GM12878 (cell line): Measurements from ENCODE around the gene SOBP. TPM values are rescaled to one million over a fixed set of nuclear protein-coding genes. Genes with fewer than 3 reads are reported as not detected.

Experiments
- ATAC-seq: fragments of 200-7000 bp; cut with Tn5 transposase; 3 replicates; pipeline ENCODE4 v1.9.1; 2020; ENCODE audit warnings: mild to moderate bottlenecking, moderate library complexity
- BruUV-seq: library from RNA; stranded (reverse); fragments of 400-500 nt; replicated peaks from 2 replicates; lab custom pipeline; 2021; lab: Mats Ljungman, UMichigan
- CTCF ChIA-PET: fragments of 300-600 bp; sonication (Branson Sonifier 250); formaldehyde crosslinking; extraction: SDS; loops from one replicate; lab custom pipeline; 2021; ENCODE audit warnings: inconsistent platforms; lab: Yijun Ruan, JAX
- POLR2A ChIA-PET: fragments of 350-600 bp; formaldehyde crosslinking; extraction: SDS; loops from one replicate; lab custom pipeline; 2021; ENCODE audit warnings: inconsistent platforms; lab: Charles Lee
- RAD21 ChIA-PET: fragments of 300-600 bp; sonication (Branson Sonifier 250); formaldehyde crosslinking; loops from one replicate; lab custom pipeline; 2023; ENCODE audit warnings: antibody characterized with exemption; ENCODE audit not compliant: unreplicated experiment; lab: Charles Lee
- SMC1A ChIA-PET: fragments of 300-600 bp; sonication (Branson Sonifier 250); formaldehyde crosslinking; loops from one replicate; lab custom pipeline; 2023; ENCODE audit not compliant: unreplicated experiment, uncharacterized antibody; lab: Charles Lee
- DNase-seq: peaks from one replicate; pipeline ENCODE4 v3.0.0-alpha.2; 2011; ENCODE audit warnings: low read depth, low spot score
- FAIRE-seq: peaks from 3 replicates; lab custom pipeline; 2011; peaks lifted over from hg19 to GRCh38; lab: Jason Lieb, UNC
- H2AFZ ChIP-seq: 2 replicates; pipeline ENCODE4 v1.6.0; 2011; ENCODE audit warnings: low read depth, low read length, control low read depth; ENCODE audit not compliant: control insufficient read depth
- H3K27ac ChIP-seq: 2 replicates; pipeline ENCODE4 v1.5.1; 2011; ENCODE audit warnings: control low read depth; ENCODE audit not compliant: control insufficient read depth, insufficient read depth
- H3K27me3 ChIP-seq, 2 experiments: replicated peaks in 1 of 2; 2 replicates each; pipeline versions ENCODE4 v1.6.0 to v1.6.1; 2011; ENCODE audit warnings: low read length in 1 of 2; ENCODE audit not compliant: control insufficient read depth in 2 of 2, insufficient read depth in 2 of 2
- H3K36me3 ChIP-seq, 2 experiments: 2 replicates each; pipeline ENCODE4 v1.5.1; 2011; ENCODE audit warnings: low read length in 1 of 2; ENCODE audit not compliant: control insufficient read depth in 2 of 2, insufficient read depth in 2 of 2
- H3K4me1 ChIP-seq: 2 replicates; pipeline ENCODE4 v1.6.1; 2011; ENCODE audit warnings: mild to moderate bottlenecking, low read length, moderate library complexity, mixed read lengths; ENCODE audit not compliant: control insufficient read depth, insufficient read depth
- H3K4me2 ChIP-seq: 2 replicates; pipeline ENCODE4 v1.6.0; 2011; ENCODE audit warnings: control low read depth; ENCODE audit not compliant: control insufficient read depth, insufficient read depth
- H3K4me3 ChIP-seq: fragments of 200-600 bp; sonication (generic); 2 replicates; pipeline ENCODE4 v1.5.1; 2016
- H3K79me2 ChIP-seq: 2 replicates; pipeline ENCODE4 v1.6.0; 2011; ENCODE audit warnings: low read length; ENCODE audit not compliant: control insufficient read depth, insufficient read depth
- H3K9ac ChIP-seq: 2 replicates; pipeline ENCODE4 v1.8.0; 2011; ENCODE audit warnings: low read length, control low read depth, mixed read lengths; ENCODE audit not compliant: control insufficient read depth, insufficient read depth
- H3K9me3 ChIP-seq: replicated peaks from 3 replicates; pipeline ENCODE4 v1.5.1; 2011; ENCODE audit warnings: mild to moderate bottlenecking, low read length; ENCODE audit not compliant: control insufficient read depth, insufficient read depth
- H4K20me1 ChIP-seq: 2 replicates; pipeline ENCODE4 v1.6.0; 2011; ENCODE audit not compliant: control insufficient read depth, insufficient read depth
- CEBPB ChIP-seq, 2 experiments: fragments of 150-350 bp in 1 of 2; IDR thresholded peaks; 2 replicates each; pipeline ENCODE4 v1.6.1; 2012 to 2014; ENCODE audit warnings: low read depth in 2 of 2, low read length in 2 of 2, borderline replicate concordance in 1 of 2, inconsistent platforms in 1 of 2
- SMAD1 ChIP-seq: fragments of 450-650 bp; IDR thresholded peaks from 2 replicates; pipeline ENCODE4 v1.6.1; 2018; ENCODE audit warnings: mild to moderate bottlenecking, low read depth; ENCODE audit not compliant: partially characterized antibody
- SMARCA5 ChIP-seq: fragments of 450-650 bp; IDR thresholded peaks from 2 replicates; pipeline ENCODE4 v1.6.1; 2017; ENCODE audit warnings: mild to moderate bottlenecking
- TCF3 ChIP-seq: IDR thresholded peaks from 2 replicates; pipeline ENCODE4 v1.6.1; 2012; ENCODE audit warnings: low read depth, mild to moderate bottlenecking, low read length, borderline replicate concordance; ENCODE audit not compliant: insufficient read depth
- YBX1 ChIP-seq: fragments of 450-650 bp; IDR thresholded peaks from 2 replicates; pipeline ENCODE4 v1.6.1; 2016; ENCODE audit warnings: antibody characterized with exemption
- YY1 ChIP-seq: IDR thresholded peaks from 2 replicates; pipeline ENCODE4 v1.6.1; 2011; ENCODE audit warnings: low read depth, mild to moderate bottlenecking, low read length
- ZNF217 ChIP-seq: fragments of 450-650 bp; IDR thresholded peaks from 2 replicates; pipeline ENCODE4 v1.6.1; 2017; ENCODE audit warnings: antibody characterized with exemption, mild to moderate bottlenecking
- WGBS: methylation state at CpG from one replicate; pipeline ENCODE4 v1.1.6; 2016; ENCODE audit warnings: low lambda C conversion rate; ENCODE audit not compliant: insufficient replicate concordance, insufficient coverage; ENCODE audit errors: missing lambda C conversion rate; 5-methylcytosine and 5-hydroxymethylcytosine counted together
- in situ Hi-C: fragments of 300-500 bp; cut with MboI; formaldehyde crosslinking; loops from 9 replicates; pipeline ENCODE4 v1.14.3; 2018; ENCODE audit warnings: mixed read lengths
- intact Hi-C: fragments of 100-400 bp; cut with micrococcal nuclease; formaldehyde crosslinking; loops from one replicate; pipeline ENCODE4 v1.14.2; 2022; ENCODE audit not compliant: unreplicated experiment
- polyA plus RNA-seq, 11 experiments: library from polyadenylated mRNA; depleted of rRNA in 4 of 11; unstranded in 6 of 11; stranded (reverse) in 5 of 11; fragments of >200 nt; fragmentation: Nextera tagmentation in 4 of 11; fragmentation: Illumina TruSeq in 1 of 11; extraction: Ambion mirVana in 4 of 11; extraction: Trizol in 1 of 11; gene quantifications; 1 replicate in 1 of 11; 2 replicates in 10 of 11; pipeline versions ENCODE4 v1.2.1 to v1.2.3, GENCODE V29; 2011 to 2016; ENCODE audit warnings: inconsistent platforms in 2 of 11, missing spikeins in 2 of 11, low read depth in 1 of 11
- total RNA-seq, 4 experiments: library from RNA; depleted of rRNA in 3 of 4; stranded (reverse); fragments of >200 nt in 3 of 4; fragmentation: Illumina TruSeq in 1 of 4; extraction: Trizol in 1 of 4; gene quantifications; 2 replicates each; pipeline versions ENCODE4 v1.2.1 to v1.2.3, GENCODE V29; 2013 to 2021
- TF ChIP-seq, protein P1 (sequence below): fragments of 450-650 bp; formaldehyde crosslinking; IDR thresholded peaks from 2 replicates; pipeline ENCODE4 v1.5.0; 2022; ENCODE audit warnings: mild to moderate bottlenecking, missing genetic modification characterization
- TF ChIP-seq, protein P2 (sequence below): fragments of 450-650 bp; IDR thresholded peaks from 2 replicates; pipeline ENCODE4 v1.6.1; 2017; ENCODE audit warnings: mild to moderate bottlenecking
- TF ChIP-seq, protein P3 (sequence below): IDR thresholded peaks from 2 replicates; pipeline ENCODE4 v1.6.1; 2011; ENCODE audit warnings: low read depth, mild to moderate bottlenecking, low read length, moderate library complexity, borderline replicate concordance; ENCODE audit errors: extremely low read depth

Gene SOBP
- total and polyA plus RNA-seq, 10 of the 15 experiments (the other 5 are each of a cell fraction or from before 2014, with no cell fraction given), result 0.49 to 1.9 (median 0.78) TPM

DNA sequence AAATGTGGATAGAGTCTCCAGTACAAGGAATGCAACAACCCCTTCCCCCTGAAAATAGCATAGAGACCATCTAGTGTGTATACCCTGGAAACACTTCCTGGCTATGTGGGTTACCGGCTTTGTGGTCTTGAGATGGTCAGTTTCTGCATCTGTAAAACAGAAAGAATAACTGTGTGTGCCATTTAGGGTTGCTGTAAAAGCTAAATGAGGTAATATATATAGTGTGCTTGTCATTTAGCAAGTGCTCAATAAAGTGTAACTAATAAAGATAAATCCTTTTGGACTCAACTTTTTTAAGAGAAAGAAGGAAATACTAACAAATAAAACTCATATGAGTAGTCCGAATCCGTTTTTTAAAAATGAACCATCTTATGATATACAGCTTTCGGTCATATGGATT lies 109.1 kb downstream of the SOBP start:
- Histone ChIP-seq H2AFZ (no peak overlapping the region), H3K9me3 (no peaks in the 10 kb centered on the region), H3K4me1 (no peaks in the 10 kb centered on the region), H3K36me3 (no peaks in the 10 kb centered on the region), H3K4me2 (no peak overlapping the region), H3K27ac (no peak overlapping the region), H3K9ac (no peak overlapping the region), H3K79me2 (no peaks in the 10 kb centered on the region), H3K4me3 (no peak overlapping the region), H3K27me3 (no peaks in the 10 kb centered on the region), H4K20me1 (no peaks in the 10 kb centered on the region)
- in situ Hi-C loops, result no loop called here
- FAIRE-seq, result no peak
- no peak for DNase-seq
- RAD21 ChIA-PET, result interaction anchor here (0.8 kb wide), 1 partner anchor 29 kb away, joined by 3 read pairs; no protein-coding TSS in a partner anchor
- 63% methylated on average over 4 of the region's 4 CpGs for WGBS
- ATAC-seq, result no peak
- POLR2A ChIA-PET, result no interaction called here
- TF ChIP-seq YBX1, result no peak
- TF ChIP-seq, protein P1, sequence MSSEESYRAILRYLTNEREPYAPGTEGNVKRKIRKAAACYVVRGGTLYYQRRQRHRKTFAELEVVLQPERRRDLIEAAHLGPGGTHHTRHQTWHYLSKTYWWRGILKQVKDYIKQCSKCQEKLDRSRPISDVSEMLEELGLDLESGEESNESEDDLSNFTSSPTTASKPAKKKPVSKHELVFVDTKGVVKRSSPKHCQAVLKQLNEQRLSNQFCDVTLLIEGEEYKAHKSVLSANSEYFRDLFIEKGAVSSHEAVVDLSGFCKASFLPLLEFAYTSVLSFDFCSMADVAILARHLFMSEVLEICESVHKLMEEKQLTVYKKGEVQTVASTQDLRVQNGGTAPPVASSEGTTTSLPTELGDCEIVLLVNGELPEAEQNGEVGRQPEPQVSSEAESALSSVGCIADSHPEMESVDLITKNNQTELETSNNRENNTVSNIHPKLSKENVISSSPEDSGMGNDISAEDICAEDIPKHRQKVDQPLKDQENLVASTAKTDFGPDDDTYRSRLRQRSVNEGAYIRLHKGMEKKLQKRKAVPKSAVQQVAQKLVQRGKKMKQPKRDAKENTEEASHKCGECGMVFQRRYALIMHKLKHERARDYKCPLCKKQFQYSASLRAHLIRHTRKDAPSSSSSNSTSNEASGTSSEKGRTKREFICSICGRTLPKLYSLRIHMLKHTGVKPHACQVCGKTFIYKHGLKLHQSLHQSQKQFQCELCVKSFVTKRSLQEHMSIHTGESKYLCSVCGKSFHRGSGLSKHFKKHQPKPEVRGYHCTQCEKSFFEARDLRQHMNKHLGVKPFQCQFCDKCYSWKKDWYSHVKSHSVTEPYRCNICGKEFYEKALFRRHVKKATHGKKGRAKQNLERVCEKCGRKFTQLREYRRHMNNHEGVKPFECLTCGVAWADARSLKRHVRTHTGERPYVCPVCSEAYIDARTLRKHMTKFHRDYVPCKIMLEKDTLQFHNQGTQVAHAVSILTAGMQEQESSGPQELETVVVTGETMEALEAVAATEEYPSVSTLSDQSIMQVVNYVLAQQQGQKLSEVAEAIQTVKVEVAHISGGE (CRISPR knock-in tag), result no peak
- BruUV-seq, result no TSS peak
- SMC1A ChIA-PET, result interaction anchor here (0.9 to 2.2 kb wide), 2 partner anchors 11 to 81 kb away, joined by 3 to 6 read pairs; no protein-coding TSS in a partner anchor
- intact Hi-C loops, result no loop called here
- CTCF ChIA-PET, result interaction anchor here (1.8 kb wide), 1 partner anchor 13 kb away, joined by 7 read pairs; no protein-coding TSS in a partner anchor

DNA sequence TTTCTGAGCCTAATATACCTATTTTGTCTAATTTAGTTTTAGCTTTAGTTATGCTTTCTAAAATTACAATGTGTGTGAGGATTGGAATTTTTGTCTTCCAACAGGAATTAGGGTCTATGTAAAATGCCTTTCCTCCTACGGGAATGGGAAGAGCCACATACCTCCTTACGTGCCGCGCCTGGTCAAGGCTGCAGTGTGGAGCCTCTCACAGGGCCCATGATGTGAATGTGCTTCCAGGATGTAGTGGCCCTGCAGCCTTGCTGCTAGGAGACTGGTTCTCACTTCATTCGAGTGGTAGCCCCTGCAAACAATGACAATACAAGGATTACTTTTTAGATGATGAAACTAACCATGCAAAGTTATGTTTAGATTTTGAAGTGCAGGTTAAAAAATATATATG lies 110.2 kb downstream of the SOBP start:
- Histone ChIP-seq H2AFZ (no peak overlapping the region), H4K20me1 (no peaks in the 10 kb centered on the region), H3K4me1 (no peaks in the 10 kb centered on the region), H3K79me2 (no peaks in the 10 kb centered on the region), H3K27me3 (no peaks in the 10 kb centered on the region), H3K27ac (no peak overlapping the region), H3K4me3 (no peak overlapping the region), H3K36me3 (no peaks in the 10 kb centered on the region), H3K9ac (no peak overlapping the region), H3K9me3 (no peaks in the 10 kb centered on the region), H3K4me2 (no peak overlapping the region)
- BruUV-seq, result no TSS peak
- FAIRE-seq, result no peak
- intact Hi-C loops (no loop called here), in situ Hi-C loops (no loop called here)
- ChIA-PET SMC1A (interaction anchor here (0.6 to 2.2 kb wide), 4 partner anchors 10 to 714 kb away, joined by 3 to 6 read pairs (median 3); no protein-coding TSS in a partner anchor), CTCF (interaction anchor here (0.7 to 1.8 kb wide), 3 partner anchors 14 to 282 kb away, joined by 3 to 7 read pairs (median 4); no protein-coding TSS in a partner anchor), RAD21 (interaction anchor here (0.8 kb wide), 1 partner anchor 28 kb away, joined by 3 read pairs; no protein-coding TSS in a partner anchor), POLR2A (no interaction called here)
- WGBS, result 77% methylated on average over 5 of the region's 5 CpGs
- no peak for ATAC-seq
- no peak for DNase-seq
- TF ChIP-seq YY1 (no peak), SMAD1 (no peak), CEBPB (IDR thresholded peaks at IDR 0.05; ENCODE audit: borderline replicate concordance in 1 of 2, low read depth in 2 of 2, low read length in 2 of 2) (no peak), TCF3 (no peak), ZNF217 (no peak), SMARCA5 (no peak)
- TF ChIP-seq, protein P2, sequence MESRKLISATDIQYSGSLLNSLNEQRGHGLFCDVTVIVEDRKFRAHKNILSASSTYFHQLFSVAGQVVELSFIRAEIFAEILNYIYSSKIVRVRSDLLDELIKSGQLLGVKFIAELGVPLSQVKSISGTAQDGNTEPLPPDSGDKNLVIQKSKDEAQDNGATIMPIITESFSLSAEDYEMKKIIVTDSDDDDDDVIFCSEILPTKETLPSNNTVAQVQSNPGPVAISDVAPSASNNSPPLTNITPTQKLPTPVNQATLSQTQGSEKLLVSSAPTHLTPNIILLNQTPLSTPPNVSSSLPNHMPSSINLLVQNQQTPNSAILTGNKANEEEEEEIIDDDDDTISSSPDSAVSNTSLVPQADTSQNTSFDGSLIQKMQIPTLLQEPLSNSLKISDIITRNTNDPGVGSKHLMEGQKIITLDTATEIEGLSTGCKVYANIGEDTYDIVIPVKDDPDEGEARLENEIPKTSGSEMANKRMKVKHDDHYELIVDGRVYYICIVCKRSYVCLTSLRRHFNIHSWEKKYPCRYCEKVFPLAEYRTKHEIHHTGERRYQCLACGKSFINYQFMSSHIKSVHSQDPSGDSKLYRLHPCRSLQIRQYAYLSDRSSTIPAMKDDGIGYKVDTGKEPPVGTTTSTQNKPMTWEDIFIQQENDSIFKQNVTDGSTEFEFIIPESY, result no peak
- TF ChIP-seq, protein P3, sequence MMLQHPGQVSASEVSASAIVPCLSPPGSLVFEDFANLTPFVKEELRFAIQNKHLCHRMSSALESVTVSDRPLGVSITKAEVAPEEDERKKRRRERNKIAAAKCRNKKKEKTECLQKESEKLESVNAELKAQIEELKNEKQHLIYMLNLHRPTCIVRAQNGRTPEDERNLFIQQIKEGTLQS, result no peak
